ENCODE measurements around the gene SCYGR8. TPM values are rescaled to one million over a fixed set of nuclear protein-coding genes. Genes with fewer than 3 reads are reported as not detected.

SCYGR8 gene
- total and polyA plus RNA-seq, 2 donors (not counting 1 experiment from before 2014, with no cell fraction given): not detected

DNA sequence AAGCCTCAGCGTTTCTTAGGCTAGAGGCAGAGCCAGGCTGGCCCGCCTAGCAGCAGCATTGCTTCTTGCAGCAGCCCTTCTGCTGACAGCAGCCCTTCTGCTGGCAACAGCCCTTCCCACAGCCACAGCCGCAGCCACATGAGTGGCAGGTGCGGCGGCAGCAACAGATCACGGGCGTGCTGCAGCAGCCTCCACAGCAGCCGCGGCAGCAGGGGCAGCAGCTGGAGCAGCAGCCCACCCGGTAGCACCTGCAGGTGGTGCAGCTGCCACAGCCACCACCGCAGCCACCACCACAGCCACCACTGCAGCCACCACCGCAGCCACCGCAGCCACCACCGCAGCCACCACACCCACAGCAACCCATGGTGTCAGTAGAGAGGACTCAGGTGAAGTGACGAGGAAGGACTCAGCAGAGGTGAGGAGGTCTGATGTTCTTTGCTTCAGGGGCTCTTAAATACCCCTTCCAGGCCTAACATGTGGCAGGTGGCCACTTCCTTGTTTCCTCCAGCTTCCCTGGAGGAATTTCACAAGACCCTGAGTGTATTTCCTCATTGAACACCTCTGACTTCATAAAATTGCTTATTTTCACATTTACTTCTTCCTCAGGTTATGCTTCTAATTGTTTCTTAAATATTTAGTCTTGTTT, 21.2 kb upstream of the SCYGR8 start, which contains the start of gene SCYGR6:
TSS of gene SCYGR6 (minus strand) at position 364 of the 646 bp plus-strand sequence. CDS start at position 364, 0 bp downstream.
- H3K79me2 ChIP-seq (ENCODE audit: control insufficient read depth, insufficient read depth, low read length): no peaks in the 10 kb centered on the region
- no peak within 1 kb of the TSS for H3K27ac ChIP-seq (ENCODE audit: low read length in 2 of 2)
- POLR2A ChIA-PET: no interaction called here
- H4K20me1 ChIP-seq (ENCODE audit: control insufficient read depth, insufficient read depth, low read length, poor library complexity, severe bottlenecking): no peaks in the 10 kb centered on the region
- no peaks in the 10 kb centered on the region for H3K4me1 ChIP-seq (ENCODE audit: control insufficient read depth in 2 of 2, insufficient read depth in 2 of 2, low read length in 2 of 2)
- Mint-ChIP-seq H3K27me3 (peaks cover 25% of the 10 kb centered on the region), H3K27ac (no peak within 1 kb of the TSS), H3K9me3 (ENCODE audit: insufficient read depth) (no peaks in the 10 kb centered on the region), H3K4me3 (no peak within 1 kb of the TSS), H3K4me1 (no peaks in the 10 kb centered on the region)
- TF ChIP-seq EZH2 (IDR thresholded peaks at IDR 0.05; ENCODE audit: borderline replicate concordance, insufficient read depth, low read depth, low read length, poor library complexity, severe bottlenecking): no peak
- TF ChIP-seq, protein P1, sequence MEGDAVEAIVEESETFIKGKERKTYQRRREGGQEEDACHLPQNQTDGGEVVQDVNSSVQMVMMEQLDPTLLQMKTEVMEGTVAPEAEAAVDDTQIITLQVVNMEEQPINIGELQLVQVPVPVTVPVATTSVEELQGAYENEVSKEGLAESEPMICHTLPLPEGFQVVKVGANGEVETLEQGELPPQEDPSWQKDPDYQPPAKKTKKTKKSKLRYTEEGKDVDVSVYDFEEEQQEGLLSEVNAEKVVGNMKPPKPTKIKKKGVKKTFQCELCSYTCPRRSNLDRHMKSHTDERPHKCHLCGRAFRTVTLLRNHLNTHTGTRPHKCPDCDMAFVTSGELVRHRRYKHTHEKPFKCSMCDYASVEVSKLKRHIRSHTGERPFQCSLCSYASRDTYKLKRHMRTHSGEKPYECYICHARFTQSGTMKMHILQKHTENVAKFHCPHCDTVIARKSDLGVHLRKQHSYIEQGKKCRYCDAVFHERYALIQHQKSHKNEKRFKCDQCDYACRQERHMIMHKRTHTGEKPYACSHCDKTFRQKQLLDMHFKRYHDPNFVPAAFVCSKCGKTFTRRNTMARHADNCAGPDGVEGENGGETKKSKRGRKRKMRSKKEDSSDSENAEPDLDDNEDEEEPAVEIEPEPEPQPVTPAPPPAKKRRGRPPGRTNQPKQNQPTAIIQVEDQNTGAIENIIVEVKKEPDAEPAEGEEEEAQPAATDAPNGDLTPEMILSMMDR (IDR thresholded peaks at IDR 0.05): no peak
- CTCF ChIA-PET: no interaction called here
- WGBS (ENCODE audit: insufficient coverage): 93% methylated on average over 10 of the region's 15 CpGs
- no peak within 1 kb of the TSS for H3K4me2 ChIP-seq (replicated peaks; ENCODE audit: low read depth, low read length, poor library complexity, severe bottlenecking)
- peaks cover 0 to 3% (median 0%) of the 10 kb centered on the region in 4 experiments for H3K27me3 ChIP-seq (replicated peaks in 1 of 4; ENCODE audit: control extremely low read depth in 1 of 4, control insufficient read depth in 3 of 4, insufficient read depth in 4 of 4, low read length in 3 of 4)
- no peaks in the 10 kb centered on the region for H3K36me3 ChIP-seq (replicated peaks in 1 of 2; ENCODE audit: control extremely low read depth in 1 of 2, control insufficient read depth in 1 of 2, extremely low read depth in 1 of 2, insufficient read depth in 2 of 2, low read length in 1 of 2)
- H3K9me3 ChIP-seq (ENCODE audit: control extremely low read depth in 1 of 3, control insufficient read depth in 2 of 3, insufficient read depth in 1 of 3, low read length in 2 of 3): no peaks in the 10 kb centered on the region
- H3K4me3 ChIP-seq (ENCODE audit: control extremely low read depth in 1 of 5, extremely low read depth in 1 of 5, insufficient read depth in 1 of 5, low read depth in 2 of 5, low read length in 4 of 5): no peak within 1 kb of the TSS
- ATAC-seq (ENCODE audit: low read depth) (no peak), DNase-seq (no peak)
- H3K9ac ChIP-seq (ENCODE audit: low read length): no peak within 1 kb of the TSS
- no peak within 1 kb of the TSS for H2AFZ ChIP-seq (ENCODE audit: insufficient read depth, low read depth, low read length, poor library complexity, severe bottlenecking)
- intact Hi-C loops (cut with micrococcal nuclease): no loop called here

DNA sequence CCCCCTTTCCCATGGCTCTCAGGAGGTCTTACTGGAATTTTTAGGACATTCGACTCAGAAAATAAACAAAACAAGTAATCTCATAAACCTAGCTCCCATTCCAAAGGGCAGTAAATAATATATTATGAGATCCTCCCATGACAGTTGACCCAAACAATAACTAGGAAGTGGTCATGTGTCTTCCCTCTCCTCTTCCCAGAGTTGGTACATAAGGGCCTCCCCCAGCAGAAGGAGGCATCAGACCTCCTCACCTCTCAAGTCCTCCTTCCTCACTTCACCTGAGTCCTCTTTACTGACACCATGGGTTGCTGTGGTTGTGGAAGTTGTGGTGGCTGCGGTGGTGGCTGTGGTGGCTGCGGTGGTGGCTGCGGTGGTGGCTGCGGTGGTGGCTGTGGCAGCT, 17.7 kb upstream of the SCYGR8 start, which contains the start of gene SCYGR7:
TSS of gene SCYGR7 (plus strand) at position 301 of the 400 bp plus-strand sequence. CDS start at position 301, 0 bp downstream.
- no peak for TF ChIP-seq EZH2 (IDR thresholded peaks at IDR 0.05; ENCODE audit: borderline replicate concordance, insufficient read depth, low read depth, low read length, poor library complexity, severe bottlenecking)
- TF ChIP-seq, protein P1 (IDR thresholded peaks at IDR 0.05): no peak
- H3K4me1 Mint-ChIP-seq: no peaks in the 10 kb centered on the region
- H3K4me3 Mint-ChIP-seq: no peak within 1 kb of the TSS
- no peak within 1 kb of the TSS for H3K4me3 ChIP-seq (ENCODE audit: control extremely low read depth in 1 of 5, extremely low read depth in 1 of 5, insufficient read depth in 1 of 5, low read depth in 2 of 5, low read length in 4 of 5)
- ChIA-PET CTCF (no interaction called here), POLR2A (no interaction called here)
- H3K4me1 ChIP-seq (ENCODE audit: control insufficient read depth in 2 of 2, insufficient read depth in 2 of 2, low read length in 2 of 2): no peaks in the 10 kb centered on the region
- peaks cover 17% of the 10 kb centered on the region for H3K27me3 Mint-ChIP-seq
- intact Hi-C loops (cut with micrococcal nuclease): no loop called here
- no CpG with 5 or more reads among the region's 5 CpGs for WGBS (ENCODE audit: insufficient coverage)
- ATAC-seq (ENCODE audit: low read depth) (no peak), DNase-seq (no peak)
- no peaks in the 10 kb centered on the region for H4K20me1 ChIP-seq (ENCODE audit: control insufficient read depth, insufficient read depth, low read length, poor library complexity, severe bottlenecking)
- no peak within 1 kb of the TSS for H3K27ac Mint-ChIP-seq
- H3K27ac ChIP-seq (ENCODE audit: low read length in 2 of 2): no peak within 1 kb of the TSS
- H3K9me3 Mint-ChIP-seq (ENCODE audit: insufficient read depth): no peaks in the 10 kb centered on the region
- peaks cover 0 to 7% (median 1%) of the 10 kb centered on the region in 4 experiments for H3K27me3 ChIP-seq (replicated peaks in 1 of 4; ENCODE audit: control extremely low read depth in 1 of 4, control insufficient read depth in 3 of 4, insufficient read depth in 4 of 4, low read length in 3 of 4)
- no peak within 1 kb of the TSS for H3K4me2 ChIP-seq (replicated peaks; ENCODE audit: low read depth, low read length, poor library complexity, severe bottlenecking)
- H3K79me2 ChIP-seq (ENCODE audit: control insufficient read depth, insufficient read depth, low read length): no peaks in the 10 kb centered on the region
- H3K9me3 ChIP-seq (ENCODE audit: control extremely low read depth in 1 of 3, control insufficient read depth in 2 of 3, insufficient read depth in 1 of 3, low read length in 2 of 3): no peaks in the 10 kb centered on the region
- no peaks in the 10 kb centered on the region for H3K36me3 ChIP-seq (replicated peaks in 1 of 2; ENCODE audit: control extremely low read depth in 1 of 2, control insufficient read depth in 1 of 2, extremely low read depth in 1 of 2, insufficient read depth in 2 of 2, low read length in 1 of 2)
- no peak within 1 kb of the TSS for H3K9ac ChIP-seq (ENCODE audit: low read length)
- no peak within 1 kb of the TSS for H2AFZ ChIP-seq (ENCODE audit: insufficient read depth, low read depth, low read length, poor library complexity, severe bottlenecking)

Data from B cell (primary cell).